GM18867 (cell line): Measurements from ENCODE around the gene HS6ST1.
"Not testable (repeated sequence)": the region's sequence is repeated elsewhere in the genome, so short reads cannot be mapped to it uniquely, and the experiment has no call there.

Experiments
- ATAC-seq: cut with Tn5 transposase; IDR thresholded peaks from one replicate; pipeline ENCODE4 v1.9.1; 2021; ENCODE audit warnings: mild to moderate bottlenecking, moderate library complexity; ENCODE audit not compliant: unreplicated experiment

HS6ST1 gene

GRCh38 chr2:128269990-128270671 is 48.5 kb downstream of the HS6ST1 start:
- no peak for ATAC-seq

DNA sequence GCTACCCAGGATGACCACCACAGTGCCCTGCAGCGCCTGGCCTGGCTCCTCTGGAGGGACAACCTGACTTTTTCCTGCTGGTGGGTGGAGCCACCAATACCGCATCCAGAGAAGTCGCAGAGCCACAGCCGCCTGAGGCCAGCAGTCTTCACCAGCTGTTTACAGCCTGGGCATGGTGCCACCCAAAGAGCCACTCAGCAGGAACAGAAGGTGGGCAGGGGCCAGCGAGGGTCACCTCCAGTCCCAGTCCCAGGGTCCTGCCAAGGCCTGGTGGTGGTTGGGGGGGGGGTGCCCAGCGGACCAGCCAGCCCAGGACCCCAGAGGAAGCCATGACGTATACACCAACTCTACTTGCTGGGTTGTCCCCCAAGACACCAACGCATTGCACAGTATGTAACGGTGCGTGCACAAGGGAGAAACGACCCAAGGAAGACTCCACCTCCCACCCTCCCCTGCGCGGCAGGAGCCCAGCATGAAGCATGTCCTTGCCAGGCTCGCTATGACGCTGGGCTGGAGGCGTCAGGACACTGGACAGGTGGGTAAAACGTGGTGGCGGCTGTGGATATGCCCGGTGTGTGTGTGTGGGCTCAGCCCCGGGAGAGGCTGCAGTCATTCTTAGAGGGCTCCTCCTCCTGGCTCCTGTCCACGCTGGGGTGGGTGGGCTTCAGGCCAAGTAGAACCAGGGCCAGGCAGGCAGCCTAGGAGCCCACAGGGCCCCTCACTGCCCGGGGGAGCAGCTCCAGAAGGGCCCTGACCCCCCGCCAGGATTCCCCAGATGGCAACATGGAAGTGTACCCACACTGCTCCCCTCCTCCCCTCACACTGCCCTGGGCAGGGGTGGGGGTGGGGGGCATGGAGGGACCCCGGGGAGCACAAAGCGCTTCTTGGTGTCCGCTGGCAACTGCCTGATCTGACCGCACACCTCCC is 49.3 kb downstream of the HS6ST1 start:
- ATAC-seq: no peak

DNA sequence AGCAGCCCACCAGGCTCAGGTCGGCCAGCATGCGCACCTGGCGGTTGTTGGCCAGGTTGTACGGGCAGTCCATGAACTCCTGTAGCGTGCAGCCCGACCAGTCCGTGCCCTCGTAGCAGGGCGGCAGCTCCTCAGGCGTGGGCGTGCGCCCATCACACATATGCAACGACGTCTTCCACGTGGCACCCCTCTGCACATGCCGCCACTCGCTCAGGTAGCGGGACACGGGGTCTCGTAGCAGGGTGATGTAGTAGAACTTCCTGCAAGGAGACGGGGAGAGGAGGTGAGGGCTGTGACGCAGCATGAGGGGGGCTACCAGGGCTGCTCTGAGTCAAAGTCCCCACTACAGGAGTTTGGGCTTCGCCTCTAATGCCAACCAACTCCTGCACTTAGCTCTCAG is 50.1 kb downstream of the HS6ST1 start:
- ATAC-seq: not testable (repeated sequence)

GRCh38 chr2:128268145-128268544 is 50.5 kb downstream of the HS6ST1 start:
- ATAC-seq: not testable (repeated sequence)

- ATAC-seq: not testable (repeated sequence)
Observed at GRCh38 chr2:128267649-128268048, 51.0 kb downstream of the HS6ST1 start.

DNA sequence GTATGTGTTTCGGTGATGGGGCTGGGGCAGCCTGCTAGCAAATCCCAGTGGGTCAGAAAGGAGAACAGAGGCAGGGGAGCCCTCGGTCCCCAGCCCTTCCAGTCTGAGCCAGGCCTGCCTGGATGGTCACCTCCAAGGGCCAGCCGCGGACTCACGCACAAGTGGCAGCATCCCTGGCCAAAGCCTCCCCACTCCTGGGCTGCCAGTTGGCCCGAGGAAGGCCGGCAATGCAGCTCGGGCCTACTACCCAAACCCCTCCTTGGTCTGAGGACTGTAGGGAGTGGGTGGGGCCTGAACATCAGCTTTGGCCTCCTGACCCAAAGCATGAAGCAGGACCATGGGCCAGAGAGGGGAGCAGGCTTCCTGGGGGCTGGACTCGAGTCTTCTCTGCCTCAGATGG is 51.5 kb downstream of the HS6ST1 start:
- not testable (repeated sequence) for ATAC-seq

DNA sequence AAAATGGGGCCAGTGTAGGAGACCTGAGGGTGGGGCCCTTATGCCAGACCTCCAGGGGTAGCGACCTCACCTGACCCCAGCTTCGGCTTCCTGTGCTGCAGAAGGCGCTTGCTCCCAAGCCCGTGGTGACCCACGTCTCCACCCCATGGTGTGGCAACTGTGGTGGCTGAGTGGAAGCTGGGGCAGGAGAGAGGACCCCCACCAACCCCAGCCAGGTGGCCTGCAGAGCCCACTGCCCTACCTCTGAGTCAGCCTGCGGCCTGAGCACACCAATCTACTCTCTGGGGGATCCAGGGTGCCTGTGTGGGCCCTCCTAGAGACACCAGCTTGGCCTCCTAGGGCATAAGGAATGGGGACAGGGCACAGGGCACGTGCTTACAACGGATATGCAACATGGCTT is 52.2 kb downstream of the HS6ST1 start:
- ATAC-seq: not testable (repeated sequence)

DNA sequence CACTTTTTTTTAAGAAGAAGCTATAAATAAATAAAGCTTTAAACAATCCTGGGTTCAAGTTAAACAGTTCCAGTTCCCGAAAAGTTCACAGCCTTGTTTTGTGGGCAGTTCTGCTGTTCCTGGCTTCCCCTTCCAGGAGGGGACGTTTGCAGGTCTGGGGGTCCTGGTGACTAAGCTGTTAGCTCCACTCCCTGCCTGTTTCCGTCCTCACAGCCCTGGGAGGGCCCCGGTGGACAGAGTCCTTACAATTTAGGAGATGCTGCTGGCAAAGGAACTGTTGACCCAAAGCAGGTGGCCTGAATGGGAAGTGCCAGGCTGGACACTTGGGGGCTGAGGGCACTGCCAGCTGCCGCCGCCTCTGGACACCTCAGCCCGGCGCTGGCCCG is 53.1 kb downstream of the HS6ST1 start:
- ATAC-seq: not testable (repeated sequence)

DNA sequence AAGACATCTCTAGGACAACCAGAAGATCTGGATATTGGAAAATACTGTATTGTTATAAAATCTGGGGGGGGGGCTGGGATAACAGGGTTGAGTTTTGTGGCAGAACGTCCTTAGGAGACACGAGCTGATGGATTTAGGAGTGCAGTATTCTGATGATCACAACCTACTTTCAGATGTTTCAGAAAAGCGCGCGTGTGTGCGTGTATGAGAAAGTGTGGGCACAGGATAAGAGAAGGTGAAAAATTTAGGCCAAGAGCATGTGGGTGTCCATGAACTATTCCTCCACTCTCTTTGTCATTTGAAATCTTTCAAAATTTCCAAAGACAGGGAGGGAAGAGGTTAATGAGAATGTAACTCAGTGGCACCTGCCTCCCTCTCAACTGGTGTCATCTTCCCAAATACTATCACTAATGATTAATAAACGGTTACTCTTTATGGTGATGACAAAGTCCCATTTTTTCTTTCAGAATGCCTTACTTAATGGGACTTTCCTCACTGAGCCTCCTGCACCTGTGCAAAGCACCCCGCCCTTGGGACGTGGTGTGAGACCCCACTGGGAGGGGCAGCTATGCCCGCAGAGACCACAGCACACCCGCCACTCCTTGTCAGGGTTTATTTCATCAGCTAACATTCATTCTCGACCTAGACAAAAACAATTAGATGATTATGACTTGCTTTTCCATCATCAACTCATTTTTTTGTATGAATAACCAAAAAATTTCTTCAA is 53.6 kb downstream of the HS6ST1 start:
- ATAC-seq: no peak

GRCh38 chr2:128263902-128264331 is 54.8 kb downstream of the HS6ST1 start:
- ATAC-seq: no peak

- no peak for ATAC-seq
Observed at GRCh38 chr2:128262315-128263253, 56.1 kb downstream of the HS6ST1 start.

DNA sequence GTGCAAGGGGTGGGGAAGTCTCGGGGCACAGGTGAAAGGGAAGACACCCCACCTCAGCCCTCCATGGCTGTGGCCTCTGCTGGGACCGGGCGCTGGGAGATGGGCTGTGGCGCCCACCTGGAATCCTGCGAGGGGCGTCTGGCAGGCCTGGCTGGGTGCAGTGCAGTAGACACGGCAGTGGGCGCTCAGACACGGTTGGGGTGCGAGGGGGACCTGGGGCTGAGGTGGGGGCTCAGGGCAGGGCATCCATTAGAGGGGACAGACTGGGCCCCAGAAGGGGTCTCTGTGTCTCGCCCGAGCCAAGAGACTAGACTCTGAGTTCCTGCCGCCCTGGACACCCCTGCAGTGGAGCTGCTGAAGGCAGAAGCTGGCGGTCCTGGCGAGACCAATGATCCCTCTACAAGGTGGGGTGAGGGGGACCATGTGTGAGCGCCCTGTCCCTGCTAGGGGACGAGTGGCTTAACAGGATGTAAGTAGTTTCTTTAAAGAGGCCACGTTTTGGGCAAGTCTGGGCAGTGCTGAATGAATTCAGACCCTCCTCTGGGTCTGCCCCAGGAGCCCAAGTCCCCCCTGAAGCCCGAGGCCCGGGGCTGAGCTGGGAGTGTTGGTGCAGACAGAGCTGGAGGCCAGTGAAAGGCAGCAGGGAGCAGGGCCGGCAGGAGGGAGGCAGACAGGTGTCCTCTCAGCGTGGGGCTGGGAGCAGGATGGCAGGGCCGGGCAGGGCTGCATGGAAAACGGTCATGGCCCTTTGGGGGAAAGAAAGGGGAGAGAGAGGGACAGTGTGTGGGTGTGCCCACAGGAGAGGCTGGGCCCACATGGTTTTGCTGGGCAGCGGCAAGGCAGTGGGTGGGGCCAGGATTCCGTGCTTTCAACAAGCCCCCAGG is 57.2 kb downstream of the HS6ST1 start:
- ATAC-seq: no peak

DNA sequence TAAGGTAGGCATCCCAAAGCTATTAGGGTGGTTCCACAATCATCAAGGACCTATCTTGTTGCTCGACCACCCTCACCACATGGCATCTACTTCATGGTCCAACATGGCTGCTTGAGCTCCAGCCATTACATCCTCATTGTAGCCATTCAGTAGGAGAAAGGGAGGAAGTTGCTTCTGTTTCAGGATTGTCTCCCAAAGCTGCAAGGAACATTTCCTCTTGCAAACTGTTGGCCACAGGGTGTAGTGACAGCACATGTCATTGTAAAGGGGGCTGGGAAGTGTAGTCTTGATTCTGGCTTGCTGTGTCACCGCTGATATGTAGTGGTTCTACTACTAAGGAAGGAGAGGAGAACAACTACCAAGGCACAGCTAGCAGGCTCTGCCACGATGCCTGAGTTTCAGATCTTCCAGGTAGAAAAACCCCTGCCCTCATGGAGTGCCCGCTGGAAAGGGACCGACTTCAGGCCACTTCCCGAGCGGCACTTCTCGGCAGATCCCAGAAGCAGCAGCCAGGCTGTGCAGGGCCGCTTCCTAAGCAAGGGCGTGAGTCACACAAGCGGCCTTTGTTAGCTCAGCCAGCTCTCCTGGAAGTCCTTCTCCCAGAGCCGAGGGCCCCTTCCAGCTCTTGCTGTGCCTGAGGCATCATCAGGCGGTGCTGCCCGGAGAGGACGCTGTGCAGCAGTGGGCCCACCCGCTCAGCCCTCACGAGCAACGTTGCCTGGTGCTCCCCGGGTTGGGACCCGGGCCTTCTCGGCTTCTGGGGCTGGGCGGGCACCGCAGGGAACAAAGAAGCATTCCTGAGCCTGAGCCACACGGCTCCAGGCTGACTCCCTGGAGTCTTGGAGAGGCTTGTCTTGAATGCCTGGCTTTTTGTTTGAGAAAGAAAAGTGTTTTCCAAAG is 58.2 kb downstream of the HS6ST1 start:
- ATAC-seq: no peak

- ATAC-seq: no peak
Observed at GRCh38 chr2:128259585-128259984, 59.1 kb downstream of the HS6ST1 start.

DNA sequence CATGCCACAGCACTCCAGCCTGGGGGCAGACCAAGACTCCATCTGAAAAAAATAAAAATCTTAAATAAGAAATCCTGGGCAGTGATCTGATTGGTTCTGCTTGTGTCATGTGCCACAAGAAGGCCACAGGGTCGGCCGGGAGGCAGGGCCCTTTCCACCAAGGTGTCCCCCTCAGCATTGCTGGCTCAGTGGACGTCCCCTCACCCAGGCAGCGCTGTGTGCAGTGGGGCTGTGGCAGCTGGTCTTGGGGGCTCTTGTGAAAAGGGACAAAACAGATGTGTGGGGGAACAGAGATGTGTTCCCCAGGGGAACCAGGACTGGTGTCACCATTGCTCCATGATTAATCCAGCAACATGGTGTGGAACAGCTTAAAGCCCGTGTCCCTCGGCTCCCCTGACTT is 60.5 kb downstream of the HS6ST1 start:
- ATAC-seq: no peak

- no peak for ATAC-seq
Observed at GRCh38 chr2:128252501-128252900, 66.2 kb downstream of the HS6ST1 start.

DNA sequence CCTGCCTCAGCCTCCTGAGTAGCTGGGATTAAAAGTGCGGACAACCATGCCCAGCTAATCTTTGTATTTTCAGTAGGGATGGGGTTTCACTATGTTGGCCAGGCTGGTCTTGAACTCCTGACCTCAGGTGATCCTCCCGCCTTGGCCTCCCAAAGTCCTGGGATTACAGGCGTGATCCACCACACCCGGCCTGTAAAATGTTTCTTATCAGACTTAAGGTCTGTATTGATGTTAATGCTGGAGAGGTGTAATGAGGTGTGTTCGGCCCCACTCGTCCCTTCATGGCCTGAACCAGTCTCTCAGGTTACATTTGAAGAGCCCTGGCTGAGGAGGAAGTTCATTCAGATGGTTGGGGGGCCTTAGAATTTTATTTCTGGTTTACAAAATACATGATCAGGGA is 66.6 kb downstream of the HS6ST1 start:
- ATAC-seq: not testable (repeated sequence)
